Measurements from ENCODE around the gene MICB. TPM values are rescaled to one million over a fixed set of nuclear protein-coding genes. Genes with fewer than 3 reads are reported as not detected.

The MICB gene
- total RNA-seq, 2 donors from 2014 or later = 1.3 to 5.5 TPM

DNA sequence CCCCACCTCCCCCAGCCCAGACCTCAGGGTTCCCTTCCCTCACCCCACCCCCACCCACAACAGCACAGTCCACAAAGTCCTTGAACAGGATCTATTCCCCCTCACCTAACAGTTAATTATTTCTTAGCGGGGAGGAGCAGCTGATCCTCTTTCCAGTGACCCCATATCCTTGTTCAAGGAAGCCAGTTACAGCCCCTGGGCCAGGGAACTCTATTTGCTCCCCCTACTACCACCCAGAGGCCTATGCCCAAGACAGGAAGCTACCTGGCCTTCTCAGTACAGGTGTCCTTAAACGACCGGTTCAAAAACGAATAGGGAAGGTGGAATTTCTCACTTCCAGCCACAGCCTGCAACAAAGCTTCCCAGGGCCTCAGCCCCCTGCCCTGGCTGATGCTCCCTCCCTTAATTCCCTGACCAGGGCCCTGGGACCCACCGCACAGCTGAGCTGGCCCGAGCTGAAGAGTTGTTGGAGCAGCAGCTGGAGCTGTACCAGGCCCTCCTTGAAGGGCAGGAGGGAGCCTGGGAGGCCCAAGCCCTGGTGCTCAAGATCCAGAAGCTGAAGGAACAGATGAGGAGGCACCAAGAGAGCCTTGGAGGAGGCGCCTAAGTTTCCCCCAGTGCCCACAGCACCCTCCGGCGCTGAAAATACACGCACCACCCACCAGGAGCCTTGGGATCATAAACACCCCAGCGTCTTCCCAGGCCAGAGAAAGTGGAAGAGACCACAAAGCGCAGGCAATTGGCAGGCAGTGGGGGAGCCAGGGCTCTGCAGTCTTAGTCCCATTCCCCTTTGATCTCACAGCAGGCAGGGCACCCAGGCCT lies 31.6 kb downstream of the MICB start:
- no peaks in the 10 kb centered on the region for H3K27me3 ChIP-seq (replicated peaks; ENCODE audit: insufficient read depth)
- WGBS = 44% methylated on average over 12 of the region's 12 CpGs
- no peak for DNase-seq (ENCODE audit: low spot score)
- TF ChIP-seq POLR2A (IDR thresholded peaks at IDR 0.05) (no peak), POLR2AphosphoS5 (IDR thresholded peaks at IDR 0.05) (no peak)
- TF ChIP-seq, protein P1, sequence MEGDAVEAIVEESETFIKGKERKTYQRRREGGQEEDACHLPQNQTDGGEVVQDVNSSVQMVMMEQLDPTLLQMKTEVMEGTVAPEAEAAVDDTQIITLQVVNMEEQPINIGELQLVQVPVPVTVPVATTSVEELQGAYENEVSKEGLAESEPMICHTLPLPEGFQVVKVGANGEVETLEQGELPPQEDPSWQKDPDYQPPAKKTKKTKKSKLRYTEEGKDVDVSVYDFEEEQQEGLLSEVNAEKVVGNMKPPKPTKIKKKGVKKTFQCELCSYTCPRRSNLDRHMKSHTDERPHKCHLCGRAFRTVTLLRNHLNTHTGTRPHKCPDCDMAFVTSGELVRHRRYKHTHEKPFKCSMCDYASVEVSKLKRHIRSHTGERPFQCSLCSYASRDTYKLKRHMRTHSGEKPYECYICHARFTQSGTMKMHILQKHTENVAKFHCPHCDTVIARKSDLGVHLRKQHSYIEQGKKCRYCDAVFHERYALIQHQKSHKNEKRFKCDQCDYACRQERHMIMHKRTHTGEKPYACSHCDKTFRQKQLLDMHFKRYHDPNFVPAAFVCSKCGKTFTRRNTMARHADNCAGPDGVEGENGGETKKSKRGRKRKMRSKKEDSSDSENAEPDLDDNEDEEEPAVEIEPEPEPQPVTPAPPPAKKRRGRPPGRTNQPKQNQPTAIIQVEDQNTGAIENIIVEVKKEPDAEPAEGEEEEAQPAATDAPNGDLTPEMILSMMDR (IDR thresholded peaks at IDR 0.05) = no peak
- peaks cover 11 to 14% of the 10 kb centered on the region in 2 donors for H3K36me3 ChIP-seq
- no peak overlapping the region for H3K4me3 ChIP-seq
- intact Hi-C loops (cut with DNase I) = no loop called here
- H3K27ac ChIP-seq = no peak overlapping the region
- no peaks in the 10 kb centered on the region for H3K9me3 ChIP-seq
- H3K4me1 ChIP-seq (replicated peaks) = no peaks in the 10 kb centered on the region

DNA sequence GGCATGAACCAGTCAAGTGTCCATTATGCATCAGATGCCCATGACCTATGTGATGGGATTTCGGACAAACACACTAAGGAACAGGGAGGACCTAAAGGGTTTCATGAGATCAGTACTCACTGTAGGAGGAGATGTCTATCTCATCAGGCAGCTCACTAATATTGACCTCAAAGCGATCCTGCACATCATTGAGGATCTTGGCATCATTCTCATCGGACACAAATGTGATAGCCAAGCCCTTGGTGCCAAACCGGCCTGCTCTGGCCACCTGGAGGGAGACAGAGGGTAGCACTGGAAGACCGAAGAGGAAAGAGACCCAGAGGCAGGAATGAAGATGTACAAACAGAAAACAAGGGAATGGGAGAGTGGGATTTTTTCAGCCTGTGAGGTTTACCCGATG lies 32.7 kb downstream of the MICB start:
- H3K4me3 ChIP-seq = no peak overlapping the region
- no peak overlapping the region for H3K27ac ChIP-seq
- H3K27me3 ChIP-seq (replicated peaks; ENCODE audit: insufficient read depth) = no peaks in the 10 kb centered on the region
- H3K9me3 ChIP-seq = no peaks in the 10 kb centered on the region
- no peak for DNase-seq (ENCODE audit: low spot score)
- intact Hi-C loops (cut with DNase I) = no loop called here
- no peak for TF ChIP-seq POLR2AphosphoS5 (IDR thresholded peaks at IDR 0.05)
- TF ChIP-seq, protein P1 (IDR thresholded peaks at IDR 0.05) = no peak
- no peak for TF ChIP-seq POLR2A (IDR thresholded peaks at IDR 0.05)
- WGBS = 72% methylated on average over 6 of the region's 6 CpGs
- H3K36me3 ChIP-seq = peaks cover 15 to 22% of the 10 kb centered on the region in 2 donors
- no peaks in the 10 kb centered on the region for H3K4me1 ChIP-seq (replicated peaks)

DNA sequence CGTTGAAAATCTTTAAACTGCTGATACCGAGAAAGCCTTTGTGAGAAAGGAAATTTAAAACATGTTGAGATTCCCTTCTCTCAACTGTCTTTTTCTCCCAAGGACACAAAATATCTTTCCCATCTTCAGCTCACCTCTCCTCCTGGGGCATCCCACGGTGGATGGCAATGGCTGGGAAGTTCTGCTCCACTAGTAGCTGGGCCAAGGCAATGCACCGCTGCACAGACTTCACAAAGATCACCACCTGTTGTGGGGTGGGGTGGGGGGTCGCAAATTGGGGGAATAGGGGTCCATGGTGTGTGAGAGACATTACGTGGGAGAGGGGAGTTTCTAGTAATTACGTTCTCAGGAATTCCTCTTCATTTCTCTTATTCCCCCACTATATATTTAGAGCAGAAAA lies 33.2 kb downstream of the MICB start:
- Histone ChIP-seq H3K4me3 (no peak overlapping the region), H3K27ac (no peak overlapping the region), H3K4me1 (replicated peaks) (no peaks in the 10 kb centered on the region), H3K36me3 (peaks cover 15 to 27% of the 10 kb centered on the region in 2 donors), H3K27me3 (replicated peaks; ENCODE audit: insufficient read depth) (no peaks in the 10 kb centered on the region), H3K9me3 (no peaks in the 10 kb centered on the region)
- DNase-seq (ENCODE audit: low spot score) = no peak
- intact Hi-C loops (cut with DNase I) = no loop called here
- TF ChIP-seq POLR2AphosphoS5 (IDR thresholded peaks at IDR 0.05) = no peak
- TF ChIP-seq, protein P1 (IDR thresholded peaks at IDR 0.05) = no peak
- TF ChIP-seq POLR2A (IDR thresholded peaks at IDR 0.05) = no peak
- 88% methylated on average over 7 of the region's 7 CpGs for WGBS

DNA sequence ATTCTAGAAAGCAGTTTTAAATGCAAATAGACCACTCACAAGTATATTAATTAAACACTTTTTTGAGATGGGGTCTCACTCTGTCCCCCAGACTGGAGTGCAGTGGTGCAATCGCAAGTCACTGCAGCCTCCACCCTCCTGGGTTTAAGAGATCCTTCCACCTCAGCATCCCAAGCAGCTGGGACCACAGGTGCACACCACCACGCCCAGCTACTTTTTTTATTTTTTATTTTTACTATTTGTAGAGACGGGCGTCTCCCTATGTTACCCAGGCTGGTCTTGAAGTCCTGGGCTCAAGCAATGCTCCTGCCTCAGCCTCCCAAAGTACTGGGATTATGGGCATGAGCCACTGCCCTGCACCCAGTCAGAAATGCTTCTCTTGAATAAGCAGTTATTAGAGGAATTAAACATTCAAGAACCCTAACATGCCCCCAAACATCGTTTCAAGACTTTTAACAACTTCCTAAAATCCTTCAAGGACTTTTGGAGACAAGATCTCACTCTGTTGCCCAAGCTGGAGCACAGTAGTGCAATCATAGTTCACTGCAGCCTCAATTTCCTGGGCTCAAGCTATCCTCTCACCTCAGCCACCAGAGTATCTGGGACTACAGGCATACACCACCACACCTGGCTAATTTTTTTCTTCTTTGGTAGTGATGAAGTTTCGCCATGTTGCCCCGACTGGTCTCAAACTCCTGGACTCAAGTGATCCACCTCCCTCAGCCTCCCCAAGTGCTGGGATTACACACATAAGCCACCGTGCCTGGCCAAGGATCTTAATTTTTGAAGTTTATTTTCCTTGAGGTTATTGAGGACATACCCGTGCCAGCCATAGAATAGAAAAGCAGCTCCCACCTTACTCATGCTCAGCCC lies 34.1 kb downstream of the MICB start:
- no peaks in the 10 kb centered on the region for H3K9me3 ChIP-seq
- 65% methylated on average over 9 of the region's 9 CpGs for WGBS
- TF ChIP-seq, protein P1 (IDR thresholded peaks at IDR 0.05) = no peak
- TF ChIP-seq POLR2AphosphoS5 (IDR thresholded peaks at IDR 0.05) (no peak), POLR2A (IDR thresholded peaks at IDR 0.05) (no peak)
- H3K4me3 ChIP-seq = no peak overlapping the region
- H3K4me1 ChIP-seq (replicated peaks) = no peaks in the 10 kb centered on the region
- no peak for DNase-seq (ENCODE audit: low spot score)
- H3K27me3 ChIP-seq (replicated peaks; ENCODE audit: insufficient read depth) = no peaks in the 10 kb centered on the region
- peaks cover 15 to 34% of the 10 kb centered on the region in 2 donors for H3K36me3 ChIP-seq
- H3K27ac ChIP-seq = no peak overlapping the region
- intact Hi-C loops (cut with DNase I) = no loop called here
